Measurements from ENCODE around the gene PTMA. TPM values are rescaled to one million over a fixed set of nuclear protein-coding genes. Genes with fewer than 3 reads are reported as not detected.

Gene PTMA
- total RNA-seq, 2 experiments from 2014 or later, result 1,546 to 1,586 TPM

GRCh38 chr2:231726276-231726675 lies 18.0 kb downstream of the PTMA start:
- intact Hi-C loops (cut with DNase I, micrococcal nuclease), result no loop called here
- Histone ChIP-seq H3K4me3 (ENCODE audit: low read length) (no peak overlapping the region), H3K4me1 (ENCODE audit: insufficient read depth, low read length) (no peaks in the 10 kb centered on the region), H3K27ac (ENCODE audit: low read depth in 1 of 2, low read length in 2 of 2) (no peak overlapping the region), H3K27me3 (ENCODE audit: control insufficient read depth in 1 of 2, insufficient read depth in 2 of 2, low read length in 2 of 2) (no peaks in the 10 kb centered on the region), H3K36me3 (ENCODE audit: insufficient read depth, low read length) (no peaks in the 10 kb centered on the region), H3K9me3 (ENCODE audit: control insufficient read depth in 1 of 2, insufficient read depth in 1 of 2, low read length in 2 of 2) (no peaks in the 10 kb centered on the region)
- POLR2A ChIA-PET, result no interaction called here
- Mint-ChIP-seq H3K9me3 (no peaks in the 10 kb centered on the region), H3K4me3 (no peak overlapping the region), H3K36me3 (ENCODE audit: low read depth) (peaks cover 8% of the 10 kb centered on the region), H3K27me3 (no peaks in the 10 kb centered on the region), H3K4me1 (ENCODE audit: low read depth) (no peaks in the 10 kb centered on the region), H3K27ac (no peak overlapping the region)
- TF ChIP-seq, protein P1, sequence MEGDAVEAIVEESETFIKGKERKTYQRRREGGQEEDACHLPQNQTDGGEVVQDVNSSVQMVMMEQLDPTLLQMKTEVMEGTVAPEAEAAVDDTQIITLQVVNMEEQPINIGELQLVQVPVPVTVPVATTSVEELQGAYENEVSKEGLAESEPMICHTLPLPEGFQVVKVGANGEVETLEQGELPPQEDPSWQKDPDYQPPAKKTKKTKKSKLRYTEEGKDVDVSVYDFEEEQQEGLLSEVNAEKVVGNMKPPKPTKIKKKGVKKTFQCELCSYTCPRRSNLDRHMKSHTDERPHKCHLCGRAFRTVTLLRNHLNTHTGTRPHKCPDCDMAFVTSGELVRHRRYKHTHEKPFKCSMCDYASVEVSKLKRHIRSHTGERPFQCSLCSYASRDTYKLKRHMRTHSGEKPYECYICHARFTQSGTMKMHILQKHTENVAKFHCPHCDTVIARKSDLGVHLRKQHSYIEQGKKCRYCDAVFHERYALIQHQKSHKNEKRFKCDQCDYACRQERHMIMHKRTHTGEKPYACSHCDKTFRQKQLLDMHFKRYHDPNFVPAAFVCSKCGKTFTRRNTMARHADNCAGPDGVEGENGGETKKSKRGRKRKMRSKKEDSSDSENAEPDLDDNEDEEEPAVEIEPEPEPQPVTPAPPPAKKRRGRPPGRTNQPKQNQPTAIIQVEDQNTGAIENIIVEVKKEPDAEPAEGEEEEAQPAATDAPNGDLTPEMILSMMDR (IDR thresholded peaks at IDR 0.05), result no peak
- ATAC-seq (ENCODE audit: poor library complexity), result no peak
- CTCF ChIA-PET, result interaction anchor here (2.9 kb wide), 1 partner anchor 12 kb away, joined by 14 read pairs; no protein-coding TSS in a partner anchor
- no peak for DNase-seq

GRCh38 chr2:231727621-231728020 lies 19.3 kb downstream of the PTMA start:
- Mint-ChIP-seq H3K27ac (no peak overlapping the region), H3K4me3 (no peak overlapping the region), H3K4me1 (ENCODE audit: low read depth) (no peaks in the 10 kb centered on the region), H3K36me3 (ENCODE audit: low read depth) (peaks cover 21% of the 10 kb centered on the region), H3K9me3 (no peaks in the 10 kb centered on the region), H3K27me3 (no peaks in the 10 kb centered on the region)
- no peak for DNase-seq
- ChIA-PET CTCF (no interaction called here), POLR2A (no interaction called here)
- intact Hi-C loops (cut with DNase I, micrococcal nuclease), result no loop called here
- H3K9me3 ChIP-seq (ENCODE audit: control insufficient read depth in 1 of 2, insufficient read depth in 1 of 2, low read length in 2 of 2), result no peaks in the 10 kb centered on the region
- ATAC-seq (ENCODE audit: poor library complexity), result no peak
- H3K4me3 ChIP-seq (ENCODE audit: low read length), result no peak overlapping the region
- H3K27ac ChIP-seq (ENCODE audit: low read depth in 1 of 2, low read length in 2 of 2), result no peak overlapping the region
- no peaks in the 10 kb centered on the region for H3K27me3 ChIP-seq (ENCODE audit: control insufficient read depth in 1 of 2, insufficient read depth in 2 of 2, low read length in 2 of 2)
- TF ChIP-seq, protein P1 (IDR thresholded peaks at IDR 0.05), result no peak
- H3K36me3 ChIP-seq (ENCODE audit: insufficient read depth, low read length), result peaks cover 3% of the 10 kb centered on the region
- no peaks in the 10 kb centered on the region for H3K4me1 ChIP-seq (ENCODE audit: insufficient read depth, low read length)

- no peak for DNase-seq
- no peaks in the 10 kb centered on the region for H3K9me3 Mint-ChIP-seq
- POLR2A ChIA-PET, result no interaction called here
- H3K27me3 ChIP-seq (ENCODE audit: control insufficient read depth in 1 of 2, insufficient read depth in 2 of 2, low read length in 2 of 2), result no peaks in the 10 kb centered on the region
- TF ChIP-seq, protein P1 (IDR thresholded peaks at IDR 0.05), result no peak
- no peaks in the 10 kb centered on the region for H3K27me3 Mint-ChIP-seq
- H3K4me3 Mint-ChIP-seq, result no peak overlapping the region
- no peak overlapping the region for H3K27ac ChIP-seq (ENCODE audit: low read depth in 1 of 2, low read length in 2 of 2)
- CTCF ChIA-PET, result no interaction called here
- ATAC-seq (ENCODE audit: poor library complexity), result no peak
- intact Hi-C loops (cut with DNase I, micrococcal nuclease), result no loop called here
- H3K9me3 ChIP-seq (ENCODE audit: control insufficient read depth in 1 of 2, insufficient read depth in 1 of 2, low read length in 2 of 2), result no peaks in the 10 kb centered on the region
- no peaks in the 10 kb centered on the region for H3K4me1 Mint-ChIP-seq (ENCODE audit: low read depth)
- no peak overlapping the region for H3K27ac Mint-ChIP-seq
- H3K4me3 ChIP-seq (ENCODE audit: low read length), result no peak overlapping the region
- H3K36me3 ChIP-seq (ENCODE audit: insufficient read depth, low read length), result peaks cover 26% of the 10 kb centered on the region
- no peaks in the 10 kb centered on the region for H3K4me1 ChIP-seq (ENCODE audit: insufficient read depth, low read length)
- peaks cover 44% of the 10 kb centered on the region for H3K36me3 Mint-ChIP-seq (ENCODE audit: low read depth)
These were observed 24.3 kb downstream of the PTMA start for GRCh38 chr2:231732604-231733003.

All from CD4-positive, alpha-beta T cell (primary cell).